Activated CD4-positive, CD25-positive, alpha-beta regulatory T cell (primary cell): ENCODE results near the gene TEX11.
"Not testable (repeated sequence)": the region's sequence is repeated elsewhere in the genome, so short reads cannot be mapped to it uniquely, and the experiment has no call there.

Experiments used
- DNase-seq, 4 experiments: peaks; one replicate each; lab custom pipeline; 2025; lab: John Stamatoyannopoulos, UW

TEX11 gene

GRCh38 chrX:70592091-70592490, 316.4 kb downstream of the TEX11 start:
- DNase-seq, result no peak

DNA sequence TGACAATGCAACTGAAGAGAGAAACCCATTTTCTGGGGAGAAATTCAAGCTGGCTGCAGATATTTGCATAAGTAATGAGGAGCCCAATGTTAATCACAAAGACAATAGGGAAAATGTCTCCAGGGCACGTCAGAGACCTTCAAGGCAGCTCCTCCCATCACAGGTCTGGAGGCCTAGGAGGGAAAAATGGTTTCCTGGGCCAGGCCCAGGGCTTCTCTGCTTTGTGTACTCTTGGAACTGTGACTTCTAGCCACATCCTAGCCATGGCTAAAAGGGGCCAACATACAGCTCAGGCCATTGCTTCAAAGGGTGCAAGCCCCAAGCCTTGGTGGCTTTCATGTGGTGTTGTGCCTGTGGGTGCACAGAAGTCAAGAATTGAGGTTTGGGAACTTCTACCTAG, 321.4 kb downstream of the TEX11 start:
- not testable (repeated sequence) for DNase-seq

GRCh38 chrX:70577442-70577841, 331.1 kb downstream of the TEX11 start:
- DNase-seq, result no peak

DNA sequence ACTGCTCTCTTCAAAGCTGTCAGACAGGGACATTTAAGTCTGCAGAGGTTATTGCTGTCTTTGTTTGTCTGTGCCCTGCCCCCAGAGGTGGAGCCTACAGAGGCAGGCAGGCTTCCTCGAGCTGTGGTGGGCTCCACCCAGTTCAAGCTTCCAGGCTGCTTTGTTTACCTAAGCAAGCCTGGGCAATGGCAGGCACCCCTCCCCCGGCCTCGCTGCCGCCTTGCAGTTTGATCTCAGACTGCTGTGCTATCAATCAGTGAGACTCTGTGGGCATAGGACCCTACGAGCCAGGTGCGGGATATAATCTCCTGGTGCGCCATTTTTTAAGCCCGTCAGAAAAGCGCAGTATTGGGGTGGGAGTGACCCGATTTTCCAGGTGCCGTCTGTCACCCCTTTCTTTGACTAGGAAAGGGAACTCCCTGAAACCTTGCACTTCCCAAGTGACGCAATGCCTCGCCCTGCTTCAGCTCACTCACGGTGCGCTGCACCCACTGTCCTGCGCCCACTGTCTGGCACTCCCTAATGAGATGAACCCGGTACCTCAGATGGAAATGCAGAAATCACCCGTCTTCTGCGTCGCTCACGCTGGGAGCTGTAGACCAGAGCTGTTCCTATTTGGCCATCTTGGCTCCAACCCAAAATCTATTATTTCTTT, 338.5 kb downstream of the TEX11 start:
- not testable (repeated sequence) for DNase-seq

DNA sequence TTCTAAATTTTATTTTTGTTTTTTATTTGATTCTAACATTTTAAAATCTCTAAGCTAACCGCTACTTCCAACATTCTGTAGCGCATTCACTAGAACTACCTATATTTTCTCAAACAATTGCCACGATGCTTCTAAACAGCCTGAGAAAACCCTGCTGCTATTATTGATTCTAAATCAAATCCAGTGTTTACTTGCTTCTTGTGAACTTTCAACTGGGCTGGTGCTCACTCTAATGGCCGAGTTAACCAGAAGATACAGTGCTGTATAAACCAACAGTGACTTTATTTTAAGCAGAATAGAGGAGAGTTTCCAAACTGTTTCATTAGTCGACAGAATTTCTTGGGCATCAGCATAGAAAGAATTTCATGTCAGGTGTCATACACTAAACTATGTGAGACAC, 353.6 kb downstream of the TEX11 start:
- DNase-seq, result no peak

GRCh38 chrX:70554523-70554922, 354.0 kb downstream of the TEX11 start:
- no peak for DNase-seq

GRCh38 chrX:70554081-70554480, 354.4 kb downstream of the TEX11 start:
- DNase-seq, result no peak

- no peak for DNase-seq
Observed at GRCh38 chrX:70553516-70553915, 355.0 kb downstream of the TEX11 start.

DNA sequence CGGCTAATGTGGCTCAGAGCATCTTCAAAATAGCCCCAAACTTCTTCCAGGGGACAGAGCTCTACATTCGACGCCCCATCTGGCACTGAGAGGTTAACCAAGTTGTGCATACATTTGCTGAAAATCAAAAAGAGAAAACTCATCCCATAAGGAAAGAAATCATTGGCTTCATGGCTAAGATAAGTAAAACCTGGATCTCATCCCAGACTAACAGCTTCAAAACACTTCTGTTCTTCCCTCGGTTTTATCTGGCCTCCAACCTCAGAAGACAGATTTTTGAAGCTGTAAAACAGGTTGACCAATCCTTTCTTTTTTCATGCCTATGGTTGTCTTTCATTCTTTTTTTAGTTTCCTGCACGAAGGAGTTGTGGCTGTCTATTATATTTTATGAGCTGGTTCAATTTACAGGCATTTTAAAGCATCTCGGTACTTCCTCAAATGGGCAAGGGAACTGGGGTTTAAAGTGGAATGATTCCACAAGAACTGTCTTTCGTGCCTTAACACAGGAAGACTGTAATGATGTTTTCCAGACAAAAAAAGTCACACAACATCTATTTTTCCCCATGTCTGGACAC, 356.3 kb downstream of the TEX11 start:
- no peak for DNase-seq

- DNase-seq, result no peak
Observed at GRCh38 chrX:70549429-70549828, 359.1 kb downstream of the TEX11 start.

DNA sequence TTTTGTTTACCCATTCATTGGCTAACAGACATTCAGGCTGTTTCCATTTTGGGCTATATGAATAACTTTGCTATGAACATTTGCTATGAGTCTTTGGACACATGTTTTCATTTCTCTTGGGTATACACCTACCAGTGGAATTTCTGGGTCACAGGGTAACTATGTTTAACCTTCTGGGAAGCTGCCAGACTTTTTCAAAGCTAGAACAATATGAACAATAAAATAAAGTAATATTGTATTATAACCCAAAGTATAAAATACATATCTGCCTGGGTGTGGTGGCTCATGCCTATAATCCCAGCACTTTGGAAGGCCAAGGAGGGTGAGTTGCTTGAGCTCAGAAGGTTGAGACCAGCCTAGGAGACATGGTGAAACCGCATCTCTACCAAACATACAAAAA, 373.3 kb downstream of the TEX11 start:
- DNase-seq, result no peak

- no peak for DNase-seq
Observed at GRCh38 chrX:70527610-70528345, 380.7 kb downstream of the TEX11 start.

- no peak for DNase-seq
Observed at GRCh38 chrX:70527053-70527452, 381.5 kb downstream of the TEX11 start.

GRCh38 chrX:70525733-70526132, 382.8 kb downstream of the TEX11 start:
- DNase-seq, result no peak

GRCh38 chrX:70515692-70516091, 392.8 kb downstream of the TEX11 start:
- not testable (repeated sequence) for DNase-seq

DNA sequence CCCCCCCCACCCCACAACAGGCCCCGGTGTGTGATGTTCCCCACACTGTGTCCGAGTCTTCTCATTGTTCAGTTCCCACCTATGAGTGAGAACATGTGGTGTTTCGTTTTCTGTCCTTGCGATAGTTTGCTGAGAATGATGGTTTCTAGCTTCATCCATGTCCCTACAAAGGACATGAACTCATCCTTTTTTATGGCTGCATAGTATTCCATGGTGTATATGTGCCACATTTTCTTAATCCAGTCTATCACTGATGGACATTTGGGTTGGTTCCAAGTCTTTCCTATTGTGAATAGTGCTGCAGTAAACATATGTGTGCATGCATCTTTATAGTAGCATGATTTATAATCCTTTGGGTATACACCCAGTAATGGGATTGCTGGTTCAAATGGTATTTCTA, 393.2 kb downstream of the TEX11 start:
- not testable (repeated sequence) for DNase-seq

DNA sequence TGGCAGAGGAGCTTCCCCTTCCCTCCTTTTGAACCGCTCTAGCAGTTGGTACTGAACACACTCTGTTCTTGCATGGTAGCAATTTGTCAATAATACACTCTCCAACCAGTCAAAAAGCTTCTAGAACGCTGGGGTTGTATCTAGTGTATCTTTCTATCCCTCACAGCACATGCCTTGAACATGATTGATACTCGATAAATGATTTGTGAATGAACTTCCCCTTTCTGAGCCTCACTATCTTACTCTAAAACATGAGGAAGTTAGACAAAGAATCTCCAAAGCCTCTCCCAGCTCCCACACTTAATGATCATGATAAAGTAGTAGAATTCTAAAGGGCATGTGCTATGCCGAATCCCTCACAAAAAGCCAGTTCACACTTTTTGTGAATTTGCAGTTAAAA, 399.4 kb downstream of the TEX11 start:
- no peak for DNase-seq

DNA sequence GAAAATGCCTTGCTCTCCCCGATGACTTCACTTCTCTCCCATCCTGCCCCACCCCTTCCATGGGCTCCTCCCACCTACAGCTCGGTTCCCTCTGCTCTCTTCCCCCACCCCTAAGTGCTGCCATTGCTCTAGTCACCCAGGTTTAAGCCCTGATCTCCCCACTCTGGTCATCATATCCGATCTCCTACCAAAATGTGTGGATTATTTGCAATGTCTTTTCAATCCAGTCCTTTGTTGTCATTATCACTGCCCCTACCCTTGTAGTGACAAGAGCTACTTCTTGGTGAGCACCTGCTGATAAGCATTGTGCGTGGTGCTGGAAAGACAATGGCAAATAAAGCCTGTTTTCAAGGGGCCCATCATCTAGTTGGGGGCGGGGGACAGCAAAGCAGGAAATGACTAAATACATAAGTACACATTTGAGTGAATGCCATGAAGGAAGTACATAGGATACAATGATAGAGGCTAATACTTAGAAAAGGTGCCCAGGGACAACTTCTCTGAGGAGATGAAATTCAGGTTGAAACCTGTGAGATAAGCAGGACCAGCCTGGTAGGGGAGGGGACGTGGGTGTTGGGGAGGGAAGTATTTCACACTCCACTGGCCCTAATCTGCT, 400.1 kb downstream of the TEX11 start:
- DNase-seq, result no peak

GRCh38 chrX:70505451-70505841, 403.1 kb downstream of the TEX11 start:
- no peak for DNase-seq

DNA sequence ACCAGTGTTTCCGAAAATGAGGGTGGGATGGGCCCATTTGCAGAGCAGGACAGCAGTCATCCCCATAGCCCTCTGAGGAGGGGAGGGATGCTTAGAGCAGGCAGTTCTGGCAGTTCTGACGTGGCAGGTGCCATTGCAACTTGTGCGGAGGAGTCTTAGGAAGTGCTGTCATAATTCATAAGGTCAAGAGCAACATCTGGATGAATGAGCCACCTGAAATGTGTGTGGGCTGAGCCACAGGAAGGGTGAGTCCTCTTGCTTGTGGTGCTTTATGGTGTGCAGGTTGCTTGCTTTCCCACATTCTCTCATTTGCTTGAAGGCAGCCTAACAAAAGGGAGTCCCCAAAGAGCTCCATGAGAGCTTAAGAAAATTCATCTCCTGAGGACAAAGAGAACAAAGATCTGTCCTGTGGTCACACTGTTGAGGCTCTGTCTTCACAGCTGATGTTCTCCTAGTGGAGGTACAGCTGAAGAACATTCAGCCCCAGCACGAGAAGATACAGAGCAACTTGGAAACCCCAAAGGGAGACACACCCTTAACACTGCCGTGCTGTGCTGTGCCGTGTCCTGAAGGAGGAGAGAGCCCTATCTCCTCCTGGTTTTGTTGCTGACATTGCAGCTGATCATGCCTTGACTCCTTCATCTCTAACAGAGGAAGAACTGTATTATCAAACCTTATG, 403.6 kb downstream of the TEX11 start:
- no peak for DNase-seq

GRCh38 chrX:70500826-70501225, 407.7 kb downstream of the TEX11 start:
- DNase-seq, result no peak

DNA sequence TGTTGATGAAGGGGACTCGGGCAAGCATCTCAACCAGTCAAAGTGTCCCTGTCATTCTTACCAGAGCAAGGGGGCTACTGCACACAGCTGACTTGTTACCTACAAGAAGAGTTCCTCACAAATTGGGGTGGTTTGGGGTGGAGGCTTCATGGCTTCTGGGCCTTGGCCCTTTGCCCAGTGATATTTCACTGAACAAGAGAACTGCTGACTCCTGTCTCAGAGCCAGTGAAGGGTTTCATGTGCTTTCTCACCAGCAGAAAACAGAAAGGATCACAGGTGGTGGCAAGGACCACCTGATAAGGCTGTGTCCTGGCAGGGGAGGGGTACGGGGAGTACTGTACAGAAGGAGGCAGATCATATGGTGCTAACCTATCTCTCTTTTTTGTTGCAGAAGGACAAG, 410.4 kb downstream of the TEX11 start:
- DNase-seq, result no peak
